HG03432 (cell line): ENCODE results near the gene STRN.
"Not testable (repeated sequence)": the region's sequence is repeated elsewhere in the genome, so short reads cannot be mapped to it uniquely, and the experiment has no call there.

Experiments used
- ATAC-seq: cut with Tn5 transposase; IDR thresholded peaks from one replicate; pipeline ENCODE4 v1.9.1; 2021; ENCODE audit warnings: mild to moderate bottlenecking, moderate library complexity; ENCODE audit not compliant: unreplicated experiment

STRN gene

DNA sequence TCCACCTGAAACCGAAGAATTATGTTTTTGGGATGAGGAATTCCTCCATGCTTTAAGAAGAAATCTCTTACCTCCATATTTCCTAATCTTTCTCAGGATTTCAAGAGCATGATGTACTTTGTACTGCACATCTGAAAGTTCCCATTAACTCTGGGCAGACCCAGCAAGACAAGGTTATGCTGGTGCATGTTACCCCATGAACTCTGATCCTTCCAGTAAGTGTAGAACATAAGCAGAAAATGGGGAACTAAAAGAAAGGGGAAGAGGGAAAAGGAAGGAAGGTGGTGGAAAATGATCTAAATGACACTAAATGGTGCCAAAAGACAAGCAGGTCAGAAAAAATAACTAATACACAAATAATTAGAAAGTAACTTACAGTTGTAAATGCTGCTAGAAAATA is 50.7 kb downstream of the STRN start:
- ATAC-seq, result no peak

DNA sequence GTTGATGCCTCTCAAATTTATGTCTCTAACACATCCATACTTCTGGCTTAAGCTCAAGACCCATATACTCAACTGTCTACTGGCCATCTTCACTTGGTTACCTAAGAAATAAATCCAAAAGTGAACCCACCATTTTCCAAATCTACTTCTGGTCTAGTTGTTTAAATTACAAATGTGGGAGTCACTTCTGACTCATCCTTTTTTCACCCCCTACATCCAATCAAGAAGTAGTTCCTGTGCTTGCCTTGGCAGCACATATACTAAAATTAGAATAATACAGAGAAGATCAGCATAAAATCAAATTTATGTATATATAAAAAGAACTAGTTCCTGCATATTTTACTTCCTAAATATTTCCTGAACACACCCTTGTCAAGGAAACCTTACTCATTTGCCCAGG is 53.6 kb downstream of the STRN start:
- no peak for ATAC-seq

- ATAC-seq, result no peak
Measured at GRCh38 chr2:36911012-36911411, 55.3 kb downstream of the STRN start.

DNA sequence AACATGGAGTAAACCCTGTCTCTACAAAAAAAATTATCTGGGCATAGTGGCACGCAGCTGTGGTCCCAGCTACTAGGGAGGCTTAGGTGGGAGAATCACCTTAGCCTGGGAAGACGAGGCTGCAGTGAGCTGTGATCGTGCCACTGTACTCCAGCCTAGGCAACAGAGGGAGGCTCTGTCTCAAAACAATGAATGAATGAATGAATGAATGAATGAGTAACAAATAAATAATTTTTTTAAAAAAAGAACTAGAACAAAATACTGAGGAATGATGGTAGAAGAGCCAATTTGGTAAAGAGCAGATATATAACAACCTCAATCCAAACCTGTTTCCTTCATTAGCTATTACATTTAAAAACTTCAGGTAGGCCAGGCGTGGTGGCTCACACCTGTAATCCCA is 60.1 kb downstream of the STRN start:
- no peak for ATAC-seq

- no peak for ATAC-seq
Measured at GRCh38 chr2:36904636-36905035, 61.7 kb downstream of the STRN start.

- no peak for ATAC-seq
Measured at GRCh38 chr2:36902385-36903120, 63.8 kb downstream of the STRN start.

DNA sequence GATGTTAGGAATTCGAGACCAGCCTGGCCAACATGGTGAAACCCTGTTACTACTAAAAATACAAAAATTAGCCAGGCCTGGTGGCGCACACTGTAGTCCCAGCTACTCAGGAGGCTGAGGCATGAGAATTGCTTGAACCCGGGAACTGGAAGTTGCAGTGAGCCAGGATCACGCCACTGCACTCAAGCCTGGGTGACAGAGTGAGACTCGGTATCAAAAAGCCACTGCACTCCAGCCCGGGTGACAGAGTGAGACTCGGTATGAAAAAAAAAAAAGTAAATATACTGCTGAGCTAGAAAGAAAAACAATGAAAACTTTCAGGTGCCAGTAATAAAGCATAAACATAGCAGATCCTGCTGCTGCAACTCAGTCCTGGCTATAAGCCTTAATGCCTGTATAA is 73.5 kb downstream of the STRN start:
- ATAC-seq, result no peak

GRCh38 chr2:36889795-36890194 is 76.5 kb downstream of the STRN start:
- no peak for ATAC-seq

- not testable (repeated sequence) for ATAC-seq
Measured at GRCh38 chr2:36887095-36887494, 79.2 kb downstream of the STRN start.

DNA sequence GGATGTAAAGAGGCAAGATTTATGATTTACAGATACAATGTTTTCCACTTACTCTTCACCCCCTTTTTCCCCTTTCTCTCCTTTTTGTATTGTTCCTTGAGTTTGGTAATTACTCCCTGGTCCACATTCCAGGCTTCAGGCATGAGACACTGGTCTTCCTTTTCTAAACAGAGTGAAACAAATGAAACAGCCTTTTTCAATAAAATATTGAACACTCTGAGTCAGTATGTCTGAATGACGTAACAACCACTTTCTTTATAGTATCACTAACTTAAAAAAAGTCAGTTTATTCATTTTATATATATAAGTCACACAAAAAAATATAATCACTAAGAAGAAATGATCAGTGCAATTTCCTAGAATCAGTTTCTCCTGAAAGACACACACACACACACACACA is 79.7 kb downstream of the STRN start:
- ATAC-seq, result no peak

DNA sequence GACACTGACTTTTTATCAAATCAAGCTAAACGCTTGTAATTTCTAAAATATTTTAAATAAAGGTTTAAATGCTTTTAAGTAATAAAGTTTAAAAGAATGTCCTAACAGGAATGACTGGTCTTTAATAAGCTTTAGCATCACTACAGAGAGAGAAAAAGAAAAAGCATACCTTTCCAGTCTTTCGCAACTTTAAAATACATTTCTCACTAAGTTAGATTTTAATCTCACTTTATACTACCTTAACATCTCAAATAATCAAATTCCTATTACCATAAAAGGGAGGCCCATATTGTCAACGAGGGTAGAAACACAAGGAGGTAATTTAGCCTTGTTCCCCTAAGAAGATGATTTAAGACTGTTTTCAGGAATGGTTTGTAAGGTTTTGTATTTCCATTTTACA is 80.7 kb downstream of the STRN start:
- ATAC-seq, result no peak

- no peak for ATAC-seq
Measured at GRCh38 chr2:36882532-36882931, 83.8 kb downstream of the STRN start.

DNA sequence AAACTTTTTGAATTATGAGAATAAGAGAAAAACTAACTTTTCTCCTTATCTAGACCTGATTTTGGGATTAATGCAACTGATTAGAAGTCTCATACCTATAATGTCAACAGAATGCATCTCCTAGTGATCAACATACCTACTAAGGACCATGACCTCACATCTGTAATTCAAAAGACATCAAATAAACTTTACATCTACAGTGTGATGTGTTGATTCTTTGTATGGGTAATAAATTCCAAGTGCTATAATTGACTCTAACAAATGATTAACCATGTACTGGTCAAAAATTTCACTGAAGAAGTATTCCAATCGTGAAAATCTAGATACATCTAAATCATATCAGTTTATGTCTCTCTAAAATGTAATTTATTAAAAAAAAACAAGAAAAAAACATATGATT is 84.5 kb downstream of the STRN start:
- ATAC-seq, result no peak

- ATAC-seq, result no peak
Measured at GRCh38 chr2:36878429-36878828, 87.9 kb downstream of the STRN start.

- ATAC-seq, result no peak
Measured at GRCh38 chr2:36871068-36871707, 95.1 kb downstream of the STRN start.

- ATAC-seq, result no peak
Measured at GRCh38 chr2:36869606-36870005, 96.7 kb downstream of the STRN start.

DNA sequence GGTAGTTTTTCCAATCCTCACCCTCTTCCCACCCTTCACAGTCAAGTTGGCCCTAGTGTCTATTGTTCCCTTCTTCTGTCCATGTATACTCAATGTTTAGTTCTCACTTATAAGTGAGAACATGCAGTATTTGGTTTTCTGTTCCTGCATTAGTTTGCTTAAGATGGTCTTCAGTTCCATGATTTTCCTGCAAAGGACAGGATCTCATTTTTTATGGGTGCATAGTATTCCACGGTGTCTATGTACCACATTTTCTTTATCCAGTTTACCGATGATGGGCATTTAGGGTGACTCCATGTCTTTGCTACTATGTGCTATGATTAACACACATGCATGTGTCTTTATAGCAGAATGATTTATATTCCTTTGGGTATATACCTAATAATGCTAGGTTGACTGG is 104.4 kb downstream of the STRN start:
- ATAC-seq, result no peak

DNA sequence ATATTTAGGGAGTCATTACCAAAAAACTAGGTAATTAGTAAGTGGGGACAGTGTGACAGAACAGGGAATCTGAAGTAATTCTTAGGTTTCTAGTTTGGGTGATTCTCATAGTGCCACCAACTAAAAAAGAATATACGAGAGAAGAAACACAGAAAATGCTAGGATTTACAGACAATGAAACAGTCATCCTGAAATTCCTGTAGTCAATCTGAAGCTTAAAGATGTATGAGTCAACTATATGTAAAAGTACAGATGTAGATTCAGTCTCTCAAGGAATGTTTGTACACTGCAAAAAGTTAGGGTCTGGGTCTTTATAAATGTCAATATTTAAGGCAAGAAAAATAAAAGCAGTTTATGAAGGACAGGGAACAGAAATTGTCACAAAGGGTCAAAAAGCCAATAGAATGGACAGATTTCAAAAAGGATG is 107.0 kb downstream of the STRN start:
- ATAC-seq, result no peak

DNA sequence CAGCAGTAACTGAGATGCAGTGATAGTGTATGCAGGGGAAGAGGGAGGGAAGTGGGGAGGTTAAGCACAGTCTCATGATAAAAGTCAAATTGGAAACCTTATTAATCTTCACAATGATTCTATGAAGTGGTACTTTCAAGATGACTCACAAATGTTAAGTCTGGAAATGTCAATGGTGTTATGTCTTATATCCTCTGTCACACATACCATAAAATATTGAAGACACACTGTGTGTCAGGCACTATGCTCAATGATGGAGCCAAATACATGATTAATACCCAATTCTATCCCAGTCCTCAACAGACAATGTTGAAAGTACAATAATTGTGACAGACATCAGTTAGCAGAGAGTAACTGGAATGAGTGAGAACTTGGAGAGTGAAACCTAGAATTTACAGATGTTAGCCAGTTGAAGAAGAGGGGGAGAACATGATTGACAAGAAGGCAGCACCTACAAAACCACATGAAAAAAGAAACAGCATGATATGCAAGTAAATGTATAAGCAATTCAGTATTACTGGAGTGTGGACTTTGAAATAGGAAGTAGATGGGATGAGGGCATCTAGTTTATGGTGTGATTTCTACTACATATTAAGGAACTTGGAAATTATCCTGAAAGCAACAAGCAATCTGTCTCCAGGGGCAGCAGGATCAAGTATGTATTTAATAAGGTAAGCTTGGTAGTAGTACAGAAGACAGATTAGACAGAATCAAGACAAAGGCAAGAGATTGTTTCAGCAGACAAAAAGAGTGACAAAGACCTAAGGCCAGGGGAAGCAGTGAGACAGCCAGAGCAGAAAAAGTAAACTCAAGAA is 107.6 kb downstream of the STRN start:
- ATAC-seq, result peak; percentile 78

- ATAC-seq, result no peak
Measured at GRCh38 chr2:36857713-36858112, 108.6 kb downstream of the STRN start.

DNA sequence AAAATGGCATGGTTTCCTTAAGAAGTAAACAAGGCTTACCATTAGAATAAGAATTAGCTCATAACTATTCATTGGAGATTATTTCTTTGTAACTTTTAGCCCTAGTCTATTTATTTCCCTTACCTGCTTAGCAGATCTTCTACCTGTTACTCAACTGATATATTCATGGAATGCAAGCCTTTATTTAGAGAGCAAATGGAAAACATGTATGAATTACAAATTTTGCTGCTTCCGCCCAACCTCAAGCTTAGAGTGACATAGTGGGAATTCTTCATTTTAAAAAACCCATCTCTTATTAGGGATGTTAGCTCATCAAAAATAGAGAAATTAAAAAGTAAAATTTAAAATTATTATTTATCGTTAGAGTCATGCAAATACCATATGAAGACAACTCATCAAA is 110.9 kb downstream of the STRN start:
- ATAC-seq, result no peak

- ATAC-seq, result no peak
Measured at GRCh38 chr2:36854241-36854640, 112.1 kb downstream of the STRN start.
